Measurements from ENCODE around the gene POLA1.
"Not testable (repeated sequence)": the region's sequence is repeated elsewhere in the genome, so short reads cannot be mapped to it uniquely, and the experiment has no call there.

POLA1 gene

GRCh38 chrX:24799078-24799477 lies 105.4 kb downstream of the POLA1 start:
- no peak for DNase-seq

- DNase-seq, result no peak
These were observed 105.8 kb downstream of the POLA1 start for GRCh38 chrX:24799565-24799964.

- DNase-seq, result no peak
These were observed 111.5 kb downstream of the POLA1 start for GRCh38 chrX:24805201-24805600.

- DNase-seq, result not testable (repeated sequence)
These were observed 126.1 kb downstream of the POLA1 start for GRCh38 chrX:24819807-24820206.

- no peak for DNase-seq
These were observed 134.4 kb downstream of the POLA1 start for GRCh38 chrX:24828147-24828546.

- no peak for DNase-seq
These were observed 134.9 kb downstream of the POLA1 start for GRCh38 chrX:24828600-24828999.

GRCh38 chrX:24833695-24834094 lies 140.0 kb downstream of the POLA1 start:
- no peak for DNase-seq

GRCh38 chrX:24837966-24838365 lies 144.2 kb downstream of the POLA1 start:
- no peak for DNase-seq

- peak in 2 of 56 donors; percentile 2 for DNase-seq
These were observed 144.9 kb downstream of the POLA1 start for GRCh38 chrX:24838629-24839028.

- DNase-seq, result no peak
These were observed 145.6 kb downstream of the POLA1 start for GRCh38 chrX:24839331-24839730.

- no peak for DNase-seq
These were observed 148.8 kb downstream of the POLA1 start for GRCh38 chrX:24842486-24842885.

- DNase-seq, result no peak
These were observed 152.9 kb downstream of the POLA1 start for GRCh38 chrX:24846550-24847150.

GRCh38 chrX:24851289-24851688 lies 157.6 kb downstream of the POLA1 start:
- DNase-seq, result no peak

- DNase-seq, result no peak
These were observed 158.1 kb downstream of the POLA1 start for GRCh38 chrX:24851780-24852179.

- DNase-seq, result no peak
These were observed 164.5 kb downstream of the POLA1 start for GRCh38 chrX:24858004-24858746.

GRCh38 chrX:24859211-24859841 lies 165.6 kb downstream of the POLA1 start:
- DNase-seq, result no peak

- no peak for DNase-seq
These were observed 166.4 kb downstream of the POLA1 start for GRCh38 chrX:24860140-24860539.

GRCh38 chrX:24862343-24862742 lies 168.6 kb downstream of the POLA1 start:
- DNase-seq, result no peak

- not testable (repeated sequence) for DNase-seq
These were observed 170.1 kb downstream of the POLA1 start for GRCh38 chrX:24863779-24864178.

- DNase-seq, result no peak
These were observed 176.4 kb downstream of the POLA1 start for GRCh38 chrX:24870143-24870542.

- no peak for DNase-seq
These were observed 181.0 kb downstream of the POLA1 start for GRCh38 chrX:24874604-24875247.
